Keratinocyte (primary cell): ENCODE data around the gene SAMM50. TPM values are rescaled to one million over a fixed set of nuclear protein-coding genes. Genes with fewer than 3 reads are reported as not detected.

Source experiments
- DNase-seq: peaks from one replicate; pipeline ENCODE4 v3.0.0-alpha.2; 2011; ENCODE audit warnings: low read depth, missing footprints, low spot score
- FAIRE-seq: peaks from 2 replicates; lab custom pipeline; 2011; peaks lifted over from hg19 to GRCh38; lab: Jason Lieb, UNC
- H2AFZ ChIP-seq: 2 replicates; pipeline ENCODE4 v1.6.0; 2012; ENCODE audit warnings: low read length, control low read depth, inconsistent platforms; ENCODE audit not compliant: control insufficient read depth
- H3K27ac ChIP-seq: 2 replicates; pipeline ENCODE4 v1.5.1; 2011; ENCODE audit warnings: low read length; ENCODE audit not compliant: control insufficient read depth, insufficient read depth
- H3K27me3 ChIP-seq: 3 replicates; pipeline ENCODE4 v1.6.0; 2011; ENCODE audit warnings: low read length; ENCODE audit not compliant: control insufficient read depth, insufficient read depth; ENCODE audit errors: extremely low read depth
- H3K36me3 ChIP-seq, 2 experiments: 2 replicates in 1 of 2; 3 replicates in 1 of 2; pipeline ENCODE4 v1.5.1; 2011; ENCODE audit warnings: low read length in 2 of 2, mild to moderate bottlenecking in 1 of 2; ENCODE audit not compliant: control insufficient read depth in 2 of 2, insufficient read depth in 2 of 2; ENCODE audit errors: extremely low read depth in 1 of 2
- H3K4me1 ChIP-seq: 3 replicates; pipeline ENCODE4 v1.5.1; 2011; ENCODE audit warnings: low read length; ENCODE audit not compliant: control insufficient read depth, insufficient read depth; ENCODE audit errors: extremely low read depth
- H3K4me2 ChIP-seq: 3 replicates; pipeline ENCODE4 v1.6.0; 2011; ENCODE audit warnings: low read depth, low read length; ENCODE audit not compliant: control insufficient read depth, insufficient read depth; ENCODE audit errors: extremely low read depth
- H3K4me3 ChIP-seq, 3 experiments: fragments of 200-600 bp in 1 of 3; sonication (generic) in 1 of 3; 2 replicates in 2 of 3; 3 replicates in 1 of 3; pipeline ENCODE4 v1.5.1; 2011 to 2016; ENCODE audit warnings: low read length in 3 of 3, mild to moderate bottlenecking in 3 of 3, control low read depth in 2 of 3, inconsistent platforms in 1 of 3, low read depth in 1 of 3, mixed read lengths in 1 of 3, mixed run types in 1 of 3, moderate library complexity in 1 of 3; ENCODE audit not compliant: control insufficient read depth in 2 of 3, insufficient read depth in 2 of 3; ENCODE audit errors: extremely low read depth in 1 of 3
- H3K79me2 ChIP-seq: 2 replicates; pipeline ENCODE4 v1.6.0; 2012; ENCODE audit warnings: low read length; ENCODE audit not compliant: control insufficient read depth, insufficient read depth
- H3K9ac ChIP-seq: 3 replicates; pipeline ENCODE4 v1.6.0; 2011; ENCODE audit warnings: low read length; ENCODE audit not compliant: control insufficient read depth, insufficient read depth; ENCODE audit errors: extremely low read depth
- H3K9me1 ChIP-seq: 3 replicates; pipeline ENCODE4 v1.6.0; 2011; ENCODE audit warnings: low read length; ENCODE audit not compliant: control insufficient read depth, insufficient read depth; ENCODE audit errors: extremely low read depth
- H3K9me3 ChIP-seq: 2 replicates; pipeline ENCODE4 v1.5.1; 2012; ENCODE audit warnings: low read depth, low read length; ENCODE audit not compliant: control insufficient read depth
- H4K20me1 ChIP-seq: 3 replicates; pipeline ENCODE4 v1.6.0; 2011; ENCODE audit warnings: low read length; ENCODE audit not compliant: control insufficient read depth, insufficient read depth; ENCODE audit errors: extremely low read depth
- EZH2 ChIP-seq: IDR thresholded peaks from one replicate; pipeline ENCODE4 v1.6.1; 2012; ENCODE audit warnings: inconsistent platforms, mild to moderate bottlenecking, low read length, moderate library complexity
- dilution Hi-C: fragments of 300-500 bp; cut with MboI; formaldehyde crosslinking; loops from one replicate; pipeline ENCODE4 v1.7.0; 2020; ENCODE audit warnings: low sequenced_read_pairs; ENCODE audit not compliant: extremely low pct_ligation_motif_present
- polyA plus RNA-seq, 5 experiments: library from polyadenylated mRNA; depleted of rRNA in 3 of 5; stranded (reverse) in 3 of 5; stranded (forward) in 1 of 5; unstranded in 1 of 5; fragments of >200 nt; gene quantifications; 1 replicate in 1 of 5; 2 replicates in 3 of 5; 3 replicates in 1 of 5; pipeline versions ENCODE4 v1.2.1 to v1.2.3, GENCODE V29; 2011 to 2012; ENCODE audit warnings: missing spikeins in 2 of 5, low read depth in 1 of 5, low replicate concordance in 1 of 5
- TF ChIP-seq, protein P1 (sequence below), 3 experiments: IDR thresholded peaks in 1 of 3; conservative IDR thresholded peaks in 1 of 3; optimal IDR thresholded peaks in 1 of 3; 2 replicates in 2 of 3; 3 replicates in 1 of 3; pipeline versions ENCODE3 to v1.5.1; 2011; ENCODE audit warnings: low read length in 3 of 3, mild to moderate bottlenecking in 3 of 3, moderate library complexity in 2 of 3, control low read depth in 1 of 3, inconsistent platforms in 1 of 3; ENCODE audit not compliant: insufficient read depth in 2 of 3; ENCODE audit errors: extremely low read depth in 1 of 3

Gene SAMM50
- polyA plus RNA-seq, 1 donor (not counting 4 experiments of a cell fraction or from before 2014, with no cell fraction given): 54.6 TPM

DNA sequence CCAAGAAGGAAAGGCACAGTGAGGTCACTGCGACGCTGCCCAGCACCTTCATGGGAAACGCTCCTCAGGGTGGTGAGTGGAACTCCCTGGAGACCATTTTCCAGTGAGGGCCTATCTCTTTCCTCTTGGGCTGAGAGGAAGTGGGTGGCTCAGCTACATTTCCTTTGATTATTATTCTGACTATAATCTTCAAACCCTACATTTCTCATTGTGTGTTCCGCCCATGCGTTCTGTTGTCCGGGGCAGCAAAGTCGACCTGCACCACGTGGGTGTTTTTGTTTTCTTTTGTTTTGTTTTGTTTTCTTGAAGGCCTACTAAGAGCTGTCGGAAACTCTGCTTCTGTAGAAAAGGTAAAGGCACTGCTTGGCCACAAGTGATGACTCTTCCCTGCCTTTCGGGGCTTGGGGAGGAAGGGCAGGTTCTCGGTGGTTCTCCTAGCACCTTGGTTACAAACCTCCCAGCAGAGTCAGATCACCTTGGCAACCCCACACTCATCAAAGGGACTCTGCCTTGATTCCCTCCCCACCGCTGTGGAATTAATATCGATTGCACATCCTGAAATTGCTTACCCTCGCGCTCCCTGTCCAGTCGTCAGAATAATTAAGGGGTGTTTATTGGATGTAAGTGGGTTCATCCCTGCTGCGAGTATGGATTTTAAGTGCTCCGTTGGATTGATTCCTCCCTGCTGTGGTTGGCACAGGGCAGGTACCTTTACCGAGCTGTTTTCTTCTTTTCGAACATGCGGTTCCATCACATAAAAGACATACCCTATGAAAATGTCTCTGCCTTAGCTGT lies 76.1 kb downstream of the SAMM50 start:
- Histone ChIP-seq H3K4me1 (no peaks in the 10 kb centered on the region), H3K4me3 (no peak overlapping the region), H3K9ac (no peak overlapping the region), H3K4me2 (no peak overlapping the region), H3K36me3 (no peaks in the 10 kb centered on the region), H3K9me3 (no peaks in the 10 kb centered on the region), H4K20me1 (no peaks in the 10 kb centered on the region), H3K27me3 (no peaks in the 10 kb centered on the region), H3K79me2 (no peaks in the 10 kb centered on the region), H3K27ac (no peak overlapping the region), H3K9me1 (no peaks in the 10 kb centered on the region), H2AFZ (no peak overlapping the region)
- FAIRE-seq (no peak), DNase-seq (no peak)
- TF ChIP-seq, protein P1, sequence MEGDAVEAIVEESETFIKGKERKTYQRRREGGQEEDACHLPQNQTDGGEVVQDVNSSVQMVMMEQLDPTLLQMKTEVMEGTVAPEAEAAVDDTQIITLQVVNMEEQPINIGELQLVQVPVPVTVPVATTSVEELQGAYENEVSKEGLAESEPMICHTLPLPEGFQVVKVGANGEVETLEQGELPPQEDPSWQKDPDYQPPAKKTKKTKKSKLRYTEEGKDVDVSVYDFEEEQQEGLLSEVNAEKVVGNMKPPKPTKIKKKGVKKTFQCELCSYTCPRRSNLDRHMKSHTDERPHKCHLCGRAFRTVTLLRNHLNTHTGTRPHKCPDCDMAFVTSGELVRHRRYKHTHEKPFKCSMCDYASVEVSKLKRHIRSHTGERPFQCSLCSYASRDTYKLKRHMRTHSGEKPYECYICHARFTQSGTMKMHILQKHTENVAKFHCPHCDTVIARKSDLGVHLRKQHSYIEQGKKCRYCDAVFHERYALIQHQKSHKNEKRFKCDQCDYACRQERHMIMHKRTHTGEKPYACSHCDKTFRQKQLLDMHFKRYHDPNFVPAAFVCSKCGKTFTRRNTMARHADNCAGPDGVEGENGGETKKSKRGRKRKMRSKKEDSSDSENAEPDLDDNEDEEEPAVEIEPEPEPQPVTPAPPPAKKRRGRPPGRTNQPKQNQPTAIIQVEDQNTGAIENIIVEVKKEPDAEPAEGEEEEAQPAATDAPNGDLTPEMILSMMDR (optimal IDR thresholded peaks at IDR 0.05 in 1 of 3, IDR thresholded peaks at IDR 0.05 in 1 of 3, conservative IDR thresholded peaks at IDR 0.05 in 1 of 3; ENCODE audit: extremely low read depth in 1 of 3, insufficient read depth in 2 of 3, low read length in 3 of 3): no peak
- TF ChIP-seq EZH2: no peak
- dilution Hi-C loops: no loop called here

GRCh38 chr22:44032126-44032730 lies 77.0 kb downstream of the SAMM50 start:
- H3K27ac ChIP-seq: no peak overlapping the region
- FAIRE-seq (no peak), DNase-seq (no peak)

More at GRCh38 chr22:44032126-44032730, 77.0 kb downstream of the SAMM50 start:
- H3K79me2 ChIP-seq: no peaks in the 10 kb centered on the region
- H3K36me3 ChIP-seq: no peaks in the 10 kb centered on the region
- no peak overlapping the region for H2AFZ ChIP-seq
- H3K9me1 ChIP-seq: no peaks in the 10 kb centered on the region
- no peak for TF ChIP-seq EZH2
- TF ChIP-seq, protein P1 (optimal IDR thresholded peaks at IDR 0.05 in 1 of 3, IDR thresholded peaks at IDR 0.05 in 1 of 3, conservative IDR thresholded peaks at IDR 0.05 in 1 of 3; ENCODE audit: extremely low read depth in 1 of 3, insufficient read depth in 2 of 3, low read length in 3 of 3): no peak
- H3K9me3 ChIP-seq: no peaks in the 10 kb centered on the region
- dilution Hi-C loops: no loop called here
- no peak overlapping the region for H3K9ac ChIP-seq
- no peaks in the 10 kb centered on the region for H3K27me3 ChIP-seq
- H3K4me3 ChIP-seq: no peak overlapping the region
- no peaks in the 10 kb centered on the region for H4K20me1 ChIP-seq
- no peak overlapping the region for H3K4me2 ChIP-seq
- H3K4me1 ChIP-seq: no peaks in the 10 kb centered on the region
